HEK293 (cell line): ENCODE measurements around the gene KRTAP9-9.
"Not testable (repeated sequence)": the region's sequence is repeated elsewhere in the genome, so short reads cannot be mapped to it uniquely, and the experiment has no call there.

Source experiments
- CTCF ChIA-PET: fragments of 350-600 bp; formaldehyde crosslinking; extraction: SDS; loops from one replicate; lab custom pipeline; 2021; ENCODE audit warnings: antibody characterized with exemption; lab: Yijun Ruan, JAX
- POLR2A ChIA-PET: fragments of 300-600 bp; formaldehyde crosslinking; extraction: SDS; loops from one replicate; lab custom pipeline; 2020; ENCODE audit warnings: antibody characterized with exemption, inconsistent platforms; lab: Yijun Ruan, JAX
- H3K27ac ChIP-seq: fragments of 200-500 bp; sonication (Bioruptor generic); 2 replicates; pipeline ENCODE4 v1.5.1; 2014; ENCODE audit warnings: low read depth, low read length, control low read depth, inconsistent platforms; ENCODE audit errors: extremely low read depth
- H3K36me3 ChIP-seq, 2 experiments: fragments of 200-500 bp in 1 of 2; sonication (Bioruptor generic) in 1 of 2; 1 replicate in 1 of 2; 2 replicates in 1 of 2; pipeline ENCODE4 v1.5.1; 2014 to 2017; ENCODE audit warnings: inconsistent platforms in 2 of 2, low read length in 2 of 2; ENCODE audit not compliant: control insufficient read depth in 2 of 2, insufficient read depth in 1 of 2
- H3K4me1 ChIP-seq: fragments of 200-500 bp; sonication (Bioruptor generic); 2 replicates; pipeline ENCODE4 v1.5.1; 2014; ENCODE audit warnings: mild to moderate bottlenecking, low read length, inconsistent platforms; ENCODE audit not compliant: control insufficient read depth, insufficient read depth
- H3K4me3 ChIP-seq: 2 replicates; pipeline ENCODE4 v1.5.1; 2011; ENCODE audit warnings: low read depth, mild to moderate bottlenecking, control low read depth, low read length, moderate library complexity
- H3K9me3 ChIP-seq: fragments of 200-500 bp; sonication (Bioruptor generic); 2 replicates; pipeline ENCODE4 v1.5.1; 2014; ENCODE audit warnings: low read depth, low read length, inconsistent platforms; ENCODE audit not compliant: control insufficient read depth, insufficient read depth
- BCL11A ChIP-seq: fragments of 450-650 bp; formaldehyde crosslinking; IDR thresholded peaks from 2 replicates; pipeline ENCODE4 v1.5.1; 2016; ENCODE audit warnings: low read depth, missing biosample characterization, missing genetic modification characterization
- OSR2 ChIP-seq: fragments of 450-650 bp; formaldehyde crosslinking; IDR thresholded peaks from 2 replicates; pipeline ENCODE4 v1.5.1; 2016; ENCODE audit warnings: missing biosample characterization, missing genetic modification characterization
- PRDM1 ChIP-seq: fragments of 450-650 bp; formaldehyde crosslinking; IDR thresholded peaks from 2 replicates; pipeline ENCODE4; 2016; ENCODE audit warnings: missing biosample characterization, missing genetic modification characterization
- PRDM10 ChIP-seq: fragments of 450-650 bp; formaldehyde crosslinking; IDR thresholded peaks from 2 replicates; pipeline ENCODE4 v1.5.1; 2016; ENCODE audit warnings: missing biosample characterization, missing genetic modification characterization
- SCRT1 ChIP-seq: fragments of 450-650 bp; formaldehyde crosslinking; IDR thresholded peaks from 2 replicates; pipeline ENCODE4 v1.5.1; 2016; ENCODE audit warnings: missing biosample characterization, missing genetic modification characterization, borderline replicate concordance
- SCRT2 ChIP-seq: fragments of 450-650 bp; formaldehyde crosslinking; IDR thresholded peaks from 2 replicates; pipeline ENCODE4 v1.5.1; 2016; ENCODE audit warnings: missing biosample characterization, missing genetic modification characterization
- SP3 ChIP-seq: fragments of 450-650 bp; formaldehyde crosslinking; IDR thresholded peaks from 2 replicates; pipeline ENCODE4 v1.5.1; 2016; ENCODE audit warnings: missing biosample characterization, missing genetic modification characterization
- ZBTB10 ChIP-seq: fragments of 450-650 bp; formaldehyde crosslinking; IDR thresholded peaks from 2 replicates; pipeline ENCODE4 v1.5.1; 2016; ENCODE audit warnings: missing biosample characterization, missing genetic modification characterization
- ZIC2 ChIP-seq: fragments of 450-650 bp; formaldehyde crosslinking; IDR thresholded peaks from 2 replicates; pipeline ENCODE4 v1.5.1; 2016; ENCODE audit warnings: missing biosample characterization, missing genetic modification characterization
- ZNF184 ChIP-seq: fragments of 450-650 bp; IDR thresholded peaks from 2 replicates; pipeline ENCODE4 v1.5.1; 2018; ENCODE audit warnings: missing biosample characterization, mild to moderate bottlenecking, missing genetic modification characterization
- ZNF239 ChIP-seq: fragments of 450-650 bp; formaldehyde crosslinking; IDR thresholded peaks from 2 replicates; pipeline ENCODE4 v1.5.1; 2016; ENCODE audit warnings: missing biosample characterization, missing genetic modification characterization
- ZNF623 ChIP-seq: fragments of 450-650 bp; formaldehyde crosslinking; IDR thresholded peaks from 2 replicates; pipeline ENCODE4 v1.5.1; 2016; ENCODE audit warnings: missing biosample characterization, missing genetic modification characterization
- ZNF629 ChIP-seq: fragments of 450-650 bp; formaldehyde crosslinking; IDR thresholded peaks from 2 replicates; pipeline ENCODE4 v1.5.1; 2017; ENCODE audit warnings: missing biosample characterization, missing genetic modification characterization
- TF ChIP-seq, protein P1 (sequence below): fragments of 450-650 bp; IDR thresholded peaks from 2 replicates; pipeline ENCODE4 v1.5.1; 2018; ENCODE audit warnings: missing biosample characterization, mild to moderate bottlenecking, missing genetic modification characterization
- TF ChIP-seq, protein P2 (sequence below): fragments of 450-650 bp; formaldehyde crosslinking; IDR thresholded peaks from 2 replicates; pipeline ENCODE4 v1.5.1; 2017; ENCODE audit warnings: missing biosample characterization, missing genetic modification characterization

The KRTAP9-9 gene

DNA sequence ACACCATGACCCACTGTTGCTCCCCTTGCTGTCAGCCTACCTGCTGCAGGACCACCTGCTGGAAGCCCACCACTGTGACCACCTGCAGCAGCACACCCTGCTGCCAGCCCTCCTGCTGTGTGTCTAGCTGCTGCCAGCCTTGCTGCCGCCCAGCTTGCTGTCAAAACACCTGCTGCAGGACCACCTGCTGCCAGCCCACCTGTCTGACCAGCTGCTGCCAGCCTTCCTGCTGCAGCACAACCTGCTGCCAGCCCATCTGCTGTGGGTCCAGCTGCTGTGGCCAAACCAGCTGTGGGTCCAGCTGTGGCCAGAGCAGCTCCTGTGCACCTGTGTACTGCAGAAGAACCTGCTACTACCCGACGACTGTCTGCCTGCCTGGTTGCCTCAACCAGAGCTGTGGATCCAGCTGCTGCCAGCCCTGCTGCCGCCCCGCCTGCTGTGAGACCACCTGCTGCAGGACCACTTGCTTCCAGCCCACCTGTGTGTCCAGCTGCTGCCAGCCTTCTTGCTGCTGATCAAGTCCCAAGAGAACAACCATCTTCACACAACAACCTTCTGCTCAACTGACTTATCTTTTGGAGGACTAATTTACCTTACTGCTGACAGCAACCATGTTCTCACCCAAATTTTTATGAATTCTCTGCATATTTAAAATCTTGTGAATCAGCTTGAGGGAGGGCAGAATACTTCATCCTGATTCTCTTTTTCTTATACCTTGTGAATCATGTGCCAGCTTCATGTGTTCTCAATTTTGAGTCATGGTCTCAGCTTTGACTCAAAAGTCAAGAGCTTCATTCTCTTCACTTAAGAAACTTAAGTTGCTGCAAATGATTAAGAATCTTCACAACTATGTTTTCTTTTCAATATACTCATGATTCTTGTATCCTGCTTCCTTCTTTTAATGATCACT, at the start of gene KRTAP9-9:
KRTAP9-9 (plus strand) TSS at position 4 of the 910 bp plus-strand sequence.
- H3K36me3 ChIP-seq, H3K4me3 ChIP-seq, H3K4me1 ChIP-seq, POLR2A ChIA-PET, H3K27ac ChIP-seq, H3K9me3 ChIP-seq: not testable (repeated sequence)
- TF ChIP-seq SCRT1 (tag by site-specific recombination) (peak; percentile 75), SCRT2 (peak; percentile 73), ZIC2 (tag by site-specific recombination) (peak; percentile 40)
- CTCF ChIA-PET = interaction anchor here (0.6 kb wide), 1 partner anchor 332 kb away, joined by 3 read pairs; no protein-coding TSS in a partner anchor

GRCh38 chr17:41211845-41212466, 43.2 kb upstream of the KRTAP9-9 start:
- no peak overlapping the region for H3K4me3 ChIP-seq
- no peaks in the 10 kb centered on the region for H3K9me3 ChIP-seq
- no peak for TF ChIP-seq ZNF239 (tag by site-specific recombination)
- no peak for TF ChIP-seq SP3 (tag by site-specific recombination)
- TF ChIP-seq OSR2 (tag by site-specific recombination) = peak; percentile 17; the same call in 1 of the 2 replicates
- no peak for TF ChIP-seq BCL11A
- no peak for TF ChIP-seq ZNF623 (tag by site-specific recombination)
- no peak for TF ChIP-seq ZNF184 (tag by site-specific recombination)
- TF ChIP-seq SCRT2 = peak; percentile 66
- TF ChIP-seq, protein P1, sequence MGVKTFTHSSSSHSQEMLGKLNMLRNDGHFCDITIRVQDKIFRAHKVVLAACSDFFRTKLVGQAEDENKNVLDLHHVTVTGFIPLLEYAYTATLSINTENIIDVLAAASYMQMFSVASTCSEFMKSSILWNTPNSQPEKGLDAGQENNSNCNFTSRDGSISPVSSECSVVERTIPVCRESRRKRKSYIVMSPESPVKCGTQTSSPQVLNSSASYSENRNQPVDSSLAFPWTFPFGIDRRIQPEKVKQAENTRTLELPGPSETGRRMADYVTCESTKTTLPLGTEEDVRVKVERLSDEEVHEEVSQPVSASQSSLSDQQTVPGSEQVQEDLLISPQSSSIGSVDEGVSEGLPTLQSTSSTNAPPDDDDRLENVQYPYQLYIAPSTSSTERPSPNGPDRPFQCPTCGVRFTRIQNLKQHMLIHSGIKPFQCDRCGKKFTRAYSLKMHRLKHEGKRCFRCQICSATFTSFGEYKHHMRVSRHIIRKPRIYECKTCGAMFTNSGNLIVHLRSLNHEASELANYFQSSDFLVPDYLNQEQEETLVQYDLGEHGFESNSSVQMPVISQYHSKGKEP (tag by site-specific recombination) = peak; percentile 89
- TF ChIP-seq, protein P2, sequence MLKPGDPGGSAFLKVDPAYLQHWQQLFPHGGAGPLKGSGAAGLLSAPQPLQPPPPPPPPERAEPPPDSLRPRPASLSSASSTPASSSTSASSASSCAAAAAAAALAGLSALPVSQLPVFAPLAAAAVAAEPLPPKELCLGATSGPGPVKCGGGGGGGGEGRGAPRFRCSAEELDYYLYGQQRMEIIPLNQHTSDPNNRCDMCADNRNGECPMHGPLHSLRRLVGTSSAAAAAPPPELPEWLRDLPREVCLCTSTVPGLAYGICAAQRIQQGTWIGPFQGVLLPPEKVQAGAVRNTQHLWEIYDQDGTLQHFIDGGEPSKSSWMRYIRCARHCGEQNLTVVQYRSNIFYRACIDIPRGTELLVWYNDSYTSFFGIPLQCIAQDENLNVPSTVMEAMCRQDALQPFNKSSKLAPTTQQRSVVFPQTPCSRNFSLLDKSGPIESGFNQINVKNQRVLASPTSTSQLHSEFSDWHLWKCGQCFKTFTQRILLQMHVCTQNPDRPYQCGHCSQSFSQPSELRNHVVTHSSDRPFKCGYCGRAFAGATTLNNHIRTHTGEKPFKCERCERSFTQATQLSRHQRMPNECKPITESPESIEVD = 0 out of 2 replicates have a peak, but pooled peaks have one; percentile 26
- peak; percentile 24; the same call in 1 of the 2 replicates for TF ChIP-seq SCRT1 (tag by site-specific recombination)
- no peak for TF ChIP-seq PRDM10 (tag by site-specific recombination)
- TF ChIP-seq PRDM1 = no peak
- no peak for TF ChIP-seq ZBTB10 (tag by site-specific recombination)
- peak; percentile 57 for TF ChIP-seq ZNF629 (tag by site-specific recombination)
- ChIA-PET POLR2A (no interaction called here), CTCF (interaction anchor here (0.6 kb wide), 1 partner anchor 428 kb away, joined by 3 read pairs; no protein-coding TSS in a partner anchor)
- peaks cover 4% of the 10 kb centered on the region; the same call in 1 of the 2 replicates for H3K4me1 ChIP-seq
- no peak overlapping the region for H3K27ac ChIP-seq
- no peaks in the 10 kb centered on the region for H3K36me3 ChIP-seq
